Neutrophil (primary cell): ENCODE data around the gene MPZL2.

Experiments used
- H3K27ac ChIP-seq: fragments of 200-600 bp; sonication (generic); 2 replicates; pipeline ENCODE4 v1.5.1; 2016; ENCODE audit warnings: mild to moderate bottlenecking, moderate library complexity
- H3K27me3 ChIP-seq: fragments of 200-600 bp; sonication (generic); 2 replicates; pipeline ENCODE4 v1.6.0; 2016; ENCODE audit warnings: mild to moderate bottlenecking
- H3K36me3 ChIP-seq: fragments of 200-600 bp; sonication (generic); 2 replicates; pipeline ENCODE4 v1.5.1; 2017
- H3K4me1 ChIP-seq, 2 experiments: fragments of 200-600 bp in 1 of 2; sonication (generic) in 1 of 2; 1 replicate in 1 of 2; 2 replicates in 1 of 2; pipeline versions ENCODE4 v1.5.1 to v1.6.1; 2013 to 2016; ENCODE audit warnings: low read depth in 1 of 2, low read length in 1 of 2, mild to moderate bottlenecking in 1 of 2, moderate library complexity in 1 of 2; ENCODE audit not compliant: control insufficient read depth in 1 of 2, insufficient read depth in 1 of 2
- H3K4me3 ChIP-seq, 2 experiments: fragments of 200-600 bp in 1 of 2; sonication (generic) in 1 of 2; 1 replicate in 1 of 2; 2 replicates in 1 of 2; pipeline ENCODE4 v1.5.1; 2013 to 2016; ENCODE audit warnings: low read depth in 1 of 2, low read length in 1 of 2, mild to moderate bottlenecking in 1 of 2, moderate library complexity in 1 of 2
- H3K9me3 ChIP-seq: fragments of 200-600 bp; sonication (generic); 2 replicates; pipeline ENCODE4 v1.5.1; 2016
- CTCF ChIP-seq: fragments of 200-600 bp; sonication (generic); IDR thresholded peaks from 2 replicates; pipeline ENCODE4 v1.5.1; 2016; ENCODE audit warnings: antibody characterized with exemption

The MPZL2 gene

GRCh38 chr11:118264569-118265465 lies 720 bp upstream of the MPZL2 start:
- Histone ChIP-seq H3K4me1 (peaks cover 23 to 27% of the 10 kb centered on the region in 2 experiments), H3K27ac (peak overlapping the region; percentile 69), H3K36me3 (peaks cover 3% of the 10 kb centered on the region), H3K27me3 (peaks cover 28% of the 10 kb centered on the region), H3K4me3 (peak overlapping the region; percentile 59 to 60), H3K9me3 (no peaks in the 10 kb centered on the region)
- no peak for TF ChIP-seq CTCF

GRCh38 chr11:118263112-118263511 lies 985 bp downstream of the MPZL2 start:
- H3K4me1 ChIP-seq, result peaks cover 23 to 27% of the 10 kb centered on the region in 2 experiments
- TF ChIP-seq CTCF, result no peak
- no peaks in the 10 kb centered on the region for H3K9me3 ChIP-seq
- peak overlapping the region; percentile 59 to 60 for H3K4me3 ChIP-seq
- H3K36me3 ChIP-seq, result peaks cover 3% of the 10 kb centered on the region
- peaks cover 23% of the 10 kb centered on the region for H3K27me3 ChIP-seq
- peak overlapping the region; percentile 69 for H3K27ac ChIP-seq

GRCh38 chr11:118260353-118260752 lies 3.7 kb downstream of the MPZL2 start:
- H3K4me1 ChIP-seq, result peaks cover 23 to 24% of the 10 kb centered on the region in 2 experiments
- H3K27me3 ChIP-seq, result peaks cover 19% of the 10 kb centered on the region
- no peak for TF ChIP-seq CTCF
- peaks cover 9% of the 10 kb centered on the region for H3K36me3 ChIP-seq
- H3K4me3 ChIP-seq, result no peak overlapping the region
- H3K27ac ChIP-seq, result no peak overlapping the region
- no peaks in the 10 kb centered on the region for H3K9me3 ChIP-seq

- no peak for TF ChIP-seq CTCF
- Histone ChIP-seq H3K27ac (no peak overlapping the region), H3K27me3 (peaks cover 12% of the 10 kb centered on the region), H3K9me3 (no peaks in the 10 kb centered on the region), H3K4me1 (peaks cover 19% of the 10 kb centered on the region in 2 experiments), H3K4me3 (no peak overlapping the region), H3K36me3 (peaks cover 9% of the 10 kb centered on the region)
Measured at GRCh38 chr11:118259138-118259537, 5.0 kb downstream of the MPZL2 start.

GRCh38 chr11:118258410-118258809 lies 5.7 kb downstream of the MPZL2 start:
- Histone ChIP-seq H3K36me3 (peaks cover 9% of the 10 kb centered on the region), H3K27ac (no peak overlapping the region)
- no peak for TF ChIP-seq CTCF

More at GRCh38 chr11:118258410-118258809, 5.7 kb downstream of the MPZL2 start:
- Histone ChIP-seq H3K4me1 (peaks cover 12% of the 10 kb centered on the region in 2 experiments), H3K9me3 (no peaks in the 10 kb centered on the region), H3K4me3 (no peak overlapping the region), H3K27me3 (peaks cover 12% of the 10 kb centered on the region)
